Activated CD4-positive, alpha-beta T cell treated with anti-CD3 and anti-CD28 coated beads, Interleukin-2, amount 50 U/mL, for 1 hour (primary cell): Measurements from ENCODE around the gene RNF213.
A peak's percentile ranks its signal among the peaks of the same experiment; 100 is the strongest.

Source experiments
- DNase-seq: peaks from one replicate; pipeline ENCODE4 v3.0.0-alpha.2; 2020

RNF213 gene

DNA sequence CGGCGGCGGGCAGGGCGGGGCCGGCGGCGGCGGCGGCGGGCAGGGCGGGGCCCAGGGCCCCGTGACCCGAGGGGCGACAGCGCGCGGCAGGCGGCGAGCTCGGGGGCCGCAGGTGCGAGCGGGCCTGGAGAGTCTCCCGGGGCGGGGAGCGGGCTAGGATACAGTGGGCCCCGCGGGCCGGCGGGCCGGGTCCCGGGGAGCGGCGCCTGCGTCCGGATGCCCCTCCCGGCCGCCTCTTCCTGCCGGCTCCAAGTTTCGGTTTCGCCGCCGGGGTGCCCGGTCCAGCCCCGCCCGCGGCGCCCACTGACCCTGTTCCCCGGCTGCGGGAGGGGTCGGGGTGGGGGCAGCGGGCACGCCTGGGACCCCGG is at the start of gene RNF213:
TSS of gene RNF213 (plus strand) at position 62 of the 368 bp plus-strand sequence. CDS start 2,830 bp downstream, outside the sequence.
- peak; percentile 46 for DNase-seq

DNA sequence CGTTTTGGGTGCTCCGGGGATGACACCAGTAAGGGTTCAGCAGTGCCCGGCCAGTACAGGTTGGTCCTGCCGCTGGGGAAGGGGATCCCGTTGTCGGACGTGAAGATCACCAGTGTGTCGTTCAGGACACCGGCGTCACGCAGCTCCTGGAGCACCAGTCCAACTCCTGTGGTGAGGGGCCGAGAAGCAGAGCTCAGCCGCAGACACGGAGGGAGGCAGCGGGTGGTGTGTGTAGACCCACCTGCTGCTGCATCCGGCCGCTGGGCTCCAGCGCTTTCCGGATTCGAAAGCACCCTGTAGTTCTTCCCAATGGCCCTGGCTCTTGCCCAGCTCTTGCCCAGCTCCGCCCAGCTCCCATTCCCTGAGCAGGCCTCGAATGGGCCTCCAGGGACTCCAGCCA is 48.5 kb upstream of the RNF213 start:
- DNase-seq: no peak

DNA sequence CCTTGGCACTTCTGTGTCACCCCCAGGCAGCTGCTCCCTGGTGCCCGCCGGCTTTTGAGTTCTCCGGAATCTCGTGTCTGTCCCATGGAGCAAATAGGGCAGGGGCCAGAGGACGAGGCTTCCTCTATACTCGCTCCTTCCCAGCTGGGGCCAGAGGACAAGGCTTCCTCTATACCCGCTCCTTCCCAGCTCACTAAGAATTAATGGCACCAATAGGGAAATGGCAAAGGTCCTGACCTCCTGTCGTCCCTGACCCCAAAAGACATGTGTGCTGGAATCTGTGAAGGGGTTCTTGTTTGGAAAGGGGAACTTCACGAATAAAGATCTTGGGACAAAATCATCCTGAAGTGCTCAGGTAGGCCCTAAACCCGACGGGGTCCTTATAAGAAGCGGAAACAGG is 48.1 kb upstream of the RNF213 start:
- DNase-seq: no peak

DNA sequence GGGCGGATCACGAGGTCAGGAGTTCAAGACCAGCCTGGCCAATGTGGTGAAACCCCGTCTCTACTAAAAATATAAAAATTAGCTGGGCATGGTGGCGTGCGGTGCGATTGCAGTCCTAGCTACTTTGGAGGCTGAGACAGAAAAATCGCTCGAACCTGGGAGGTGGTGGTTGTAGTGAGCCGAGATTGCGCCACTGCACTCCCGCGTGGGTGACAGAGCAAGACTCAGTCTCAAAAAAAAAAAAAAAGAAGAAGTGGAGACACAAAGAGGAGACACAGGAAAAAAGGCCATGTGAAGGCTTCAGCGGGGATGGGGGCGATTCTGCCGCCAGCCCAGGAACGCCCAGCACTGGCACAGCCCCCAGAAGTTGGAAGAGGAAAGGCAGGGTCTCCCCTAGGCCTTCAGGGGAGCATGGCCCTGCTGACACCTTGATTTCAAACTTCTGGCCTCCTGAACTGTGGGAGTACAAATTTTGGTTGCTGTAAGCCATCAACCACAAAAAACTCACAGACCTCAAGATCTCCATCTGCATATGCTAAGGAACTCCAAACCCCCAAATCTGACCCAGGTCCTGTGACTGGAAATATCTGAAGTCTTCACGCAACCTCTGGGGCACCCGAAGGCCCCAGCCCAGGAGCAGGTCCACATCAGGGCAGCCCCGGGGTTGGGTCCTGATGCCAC is 47.5 kb upstream of the RNF213 start:
- DNase-seq: no peak

DNA sequence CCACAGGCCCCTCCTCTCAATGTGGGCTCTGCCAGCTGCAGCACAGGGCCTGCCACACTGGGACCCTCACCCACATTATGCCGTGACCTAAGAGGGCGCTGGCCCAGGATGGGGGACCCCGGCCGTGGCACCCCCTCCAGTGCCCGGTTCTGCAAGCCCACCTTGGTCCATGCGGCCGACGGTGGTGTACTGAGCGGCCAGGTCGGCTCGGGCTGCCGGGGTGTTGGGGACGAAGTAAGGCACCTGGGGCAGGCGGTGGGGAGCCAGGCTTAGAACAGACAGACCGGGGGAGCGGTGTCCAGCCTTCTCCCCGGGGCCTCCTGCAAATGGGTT is 47.0 kb upstream of the RNF213 start:
- DNase-seq: no peak

DNA sequence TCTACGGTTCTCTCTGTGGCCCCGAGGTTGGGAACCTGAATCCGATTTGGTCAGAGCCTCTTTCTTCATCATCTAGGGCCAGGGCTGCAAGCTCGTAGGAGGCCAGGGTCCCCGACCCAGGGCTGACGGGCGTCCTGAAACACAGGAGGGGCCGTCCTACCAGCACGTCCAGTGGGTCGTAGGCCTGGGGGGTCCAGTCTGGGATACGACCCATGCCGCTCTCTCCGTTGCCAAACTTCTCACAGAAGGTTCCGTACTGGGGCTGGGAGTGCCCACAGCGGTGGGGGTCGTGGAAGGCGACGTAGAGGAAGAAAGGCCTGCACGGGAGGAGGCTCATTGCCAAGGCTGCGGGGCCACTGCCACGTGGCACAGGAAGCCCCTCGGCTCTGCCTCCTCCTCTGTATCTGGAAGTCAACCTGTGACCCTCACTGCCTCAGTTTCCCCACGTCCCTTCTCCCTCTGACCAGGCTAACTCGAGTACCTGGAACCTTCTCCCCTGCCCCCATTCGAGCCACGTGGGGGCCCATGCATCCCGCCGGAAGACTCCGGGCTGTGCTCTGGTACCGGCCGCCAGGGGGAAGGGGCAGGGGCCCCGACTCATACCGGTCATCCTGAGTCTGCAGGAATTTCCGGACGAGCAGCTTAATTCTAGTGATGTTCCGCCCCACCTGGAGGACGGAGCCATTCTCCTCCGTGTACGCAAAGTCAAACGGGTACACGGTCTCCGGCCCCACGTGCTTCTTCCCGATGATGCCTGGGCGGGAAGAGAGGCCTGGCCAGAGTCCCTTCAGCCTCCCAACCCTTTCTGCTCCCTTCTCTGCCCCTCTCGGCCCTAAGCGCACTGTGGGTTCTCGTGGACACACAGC is 46.4 kb upstream of the RNF213 start:
- DNase-seq: no peak

DNA sequence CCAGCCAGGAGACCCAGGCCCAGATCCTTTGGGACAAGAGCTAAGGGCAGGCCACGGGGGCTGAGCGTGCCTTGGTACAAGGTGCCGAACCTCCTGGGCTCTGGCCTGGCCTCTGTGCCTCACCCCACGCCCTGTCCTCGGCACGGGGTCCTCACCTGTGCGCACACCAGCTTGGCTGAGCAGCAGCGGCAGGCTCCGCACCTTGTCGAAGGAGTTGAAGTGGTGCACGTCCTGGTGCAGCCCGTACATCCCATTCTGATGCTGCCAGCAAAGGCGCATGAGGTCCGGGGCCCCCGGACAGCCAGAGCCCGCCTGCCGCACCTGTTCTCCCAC is 45.8 kb upstream of the RNF213 start:
- no peak for DNase-seq

DNA sequence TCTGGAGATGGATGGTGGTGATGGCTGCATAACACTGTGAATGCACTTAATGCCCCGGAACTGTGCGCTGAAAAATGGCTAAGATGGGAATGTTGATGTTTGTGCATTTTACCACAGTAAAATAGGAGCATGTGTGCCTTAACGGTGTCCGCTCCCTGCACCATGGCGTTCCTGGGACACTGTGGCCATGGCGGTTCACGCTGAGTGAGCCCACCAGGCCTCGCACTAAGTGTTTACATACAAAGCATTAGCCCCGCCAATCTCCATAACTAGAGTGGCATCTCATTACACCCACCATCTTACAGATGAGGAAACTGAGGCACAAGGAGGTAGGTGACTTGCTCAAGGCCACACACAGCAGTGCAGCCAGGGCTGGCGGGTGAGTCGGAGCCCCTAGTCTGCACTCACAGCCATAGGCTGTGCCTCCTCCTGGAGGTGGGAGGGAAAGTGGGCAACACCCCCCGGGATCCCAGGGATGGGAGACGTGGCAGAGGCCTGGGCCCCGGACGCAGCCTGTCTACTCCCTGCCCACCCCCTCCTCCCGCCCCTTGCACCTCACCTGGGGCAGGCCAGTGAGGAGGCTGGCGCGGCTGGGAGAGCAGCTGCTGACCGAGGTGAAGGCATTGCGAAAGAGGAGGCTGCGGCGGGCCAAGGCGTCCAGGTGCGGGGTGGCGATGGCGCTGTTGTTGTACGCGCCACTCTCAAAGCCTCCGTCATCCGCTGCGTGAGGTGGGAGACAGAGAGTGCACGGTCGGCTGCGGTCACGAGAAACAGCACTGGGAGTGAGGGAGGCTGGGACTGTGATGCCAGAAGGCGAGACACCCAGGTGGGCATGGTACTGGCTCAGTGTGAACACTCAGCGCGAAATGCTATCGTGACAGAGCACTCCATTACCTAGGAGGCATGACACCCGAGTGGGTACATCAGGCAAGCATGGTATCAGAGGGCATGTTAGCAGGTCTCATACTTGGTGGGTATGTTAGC is 43.9 kb upstream of the RNF213 start:
- DNase-seq: no peak

DNA sequence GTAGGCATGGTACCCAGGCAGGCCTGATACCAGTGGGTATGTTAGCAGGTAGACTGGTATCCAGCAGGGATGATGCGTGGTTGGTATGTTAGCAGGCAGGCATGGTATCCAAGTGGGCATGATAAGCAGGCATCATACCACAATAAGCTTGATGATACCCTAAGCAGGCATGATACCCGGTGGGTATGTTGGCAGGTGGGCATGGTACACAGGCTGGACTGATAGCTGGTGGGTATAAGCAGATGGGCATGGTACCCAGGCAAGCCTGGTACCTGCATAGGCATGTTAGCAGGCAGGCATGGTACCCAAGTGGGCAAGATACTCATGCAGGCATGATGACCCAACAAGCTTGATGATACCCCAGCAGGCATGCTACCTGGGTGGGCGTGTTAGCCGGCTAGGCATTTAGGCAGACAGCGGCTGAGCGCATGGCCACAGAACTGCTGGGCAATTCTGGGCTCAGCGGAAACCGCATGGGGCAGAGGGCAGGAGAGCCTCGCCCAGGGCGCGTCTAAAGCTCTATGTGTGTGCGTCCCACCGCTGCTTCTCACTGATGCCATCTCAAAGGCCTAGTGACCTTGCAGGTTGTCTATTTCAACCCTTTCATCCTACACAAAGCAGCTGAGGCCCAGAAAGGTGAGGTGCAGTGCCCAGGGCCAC is 42.8 kb upstream of the RNF213 start:
- DNase-seq: no peak

DNA sequence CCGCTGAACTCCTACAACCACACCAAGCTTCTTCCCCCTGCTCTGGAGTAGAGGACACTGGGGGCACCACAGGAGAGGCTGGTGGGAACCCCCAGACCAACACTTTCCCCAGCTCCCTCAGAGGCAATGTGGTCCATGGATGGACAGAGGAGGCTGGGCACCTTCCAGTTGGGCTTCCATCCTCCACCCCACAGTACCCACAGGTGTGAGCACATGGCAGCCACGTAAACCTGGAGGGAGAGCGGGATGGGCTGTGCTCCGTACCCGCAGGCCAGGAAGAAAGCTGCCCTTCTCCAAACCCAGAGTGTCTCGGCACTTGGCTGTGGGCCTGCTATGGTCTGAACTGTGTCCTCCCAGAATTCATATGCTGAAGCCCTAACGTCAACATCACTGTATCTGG is 42.3 kb upstream of the RNF213 start:
- DNase-seq: no peak

DNA sequence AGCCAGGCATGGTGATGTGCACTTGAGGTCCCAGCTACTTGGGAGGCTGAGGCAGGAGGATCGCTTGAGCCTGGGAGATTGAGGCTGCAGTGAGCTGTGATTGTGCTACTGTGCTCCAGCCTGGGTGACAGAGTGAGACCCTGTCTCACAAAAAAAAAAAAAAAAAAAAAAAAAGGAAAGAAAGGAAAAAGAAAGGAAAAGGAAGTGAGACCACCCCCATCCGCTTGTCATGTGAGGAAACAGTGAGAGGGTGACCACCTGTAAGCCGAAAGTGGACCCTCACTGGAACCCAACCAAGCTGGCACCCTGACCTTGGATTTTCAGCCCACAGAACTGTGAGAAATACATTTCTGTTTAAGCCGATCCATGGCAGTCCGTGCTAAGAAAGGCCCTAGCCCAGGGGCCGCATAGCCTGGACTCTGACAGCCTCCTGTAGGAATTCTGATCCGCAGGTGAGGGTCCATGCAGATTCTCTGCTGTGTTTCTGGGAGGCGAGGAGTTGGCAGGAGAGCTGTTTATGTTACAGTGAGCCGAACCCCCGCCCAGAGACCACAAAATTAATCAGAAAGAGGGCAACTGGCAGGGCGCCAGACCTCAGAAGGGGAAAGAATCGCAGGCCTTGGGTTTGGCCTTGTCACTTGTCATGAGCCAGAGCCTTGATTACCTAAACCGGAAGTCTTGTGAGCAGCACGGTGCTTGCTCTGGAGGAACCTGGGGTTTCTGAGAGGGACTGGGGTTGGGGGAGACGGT is 41.5 kb upstream of the RNF213 start:
- DNase-seq: peak; percentile 94

DNA sequence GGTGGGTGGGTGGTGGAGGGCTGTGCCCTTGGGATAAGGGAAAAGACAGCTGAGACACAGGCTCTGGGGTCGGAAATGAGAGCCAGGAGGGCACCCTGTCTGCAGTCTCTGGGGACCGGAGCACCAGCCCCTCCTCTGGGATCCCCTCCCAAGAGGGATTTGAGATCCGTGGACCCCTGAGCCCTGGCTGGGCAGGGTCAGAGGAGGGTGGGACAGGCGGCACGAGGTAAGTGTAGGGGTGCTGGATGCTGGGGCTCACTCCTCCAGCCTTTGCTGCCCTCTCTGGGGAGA is 40.9 kb upstream of the RNF213 start:
- DNase-seq: no peak

DNA sequence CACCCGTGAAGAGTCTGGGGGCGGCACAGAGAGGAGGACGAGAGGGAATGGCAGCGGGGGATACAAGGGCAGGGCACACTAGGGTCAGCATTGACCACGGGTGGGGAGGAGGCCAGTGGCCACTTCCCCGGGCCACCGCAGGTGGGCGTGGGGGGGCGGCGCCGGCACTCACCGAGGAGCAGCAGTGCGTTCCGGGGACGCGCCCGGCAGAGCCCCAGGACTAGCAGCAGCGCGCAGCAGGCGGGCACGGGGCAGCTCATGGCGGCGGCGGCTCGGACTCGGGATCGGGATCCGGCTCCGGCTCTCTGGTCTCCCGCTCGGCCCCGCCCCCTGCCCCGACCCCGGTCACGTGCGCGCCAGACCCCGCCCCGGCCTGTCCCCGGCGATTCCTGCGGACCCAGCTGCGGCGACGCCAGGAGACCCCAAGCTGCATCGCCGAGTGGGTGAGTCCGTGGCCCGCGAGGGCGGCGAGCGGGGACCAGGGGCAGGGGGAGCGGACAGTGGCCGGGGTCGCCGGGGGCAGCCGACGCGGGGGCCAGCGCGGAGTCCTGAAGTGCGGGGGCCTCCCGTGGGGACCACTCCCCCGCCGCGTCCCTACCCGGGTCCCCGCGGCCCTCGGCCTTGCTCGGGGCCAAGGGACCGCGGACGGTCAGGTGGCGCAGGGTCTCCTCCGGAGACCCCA is 40.5 kb upstream of the RNF213 start, which contains the start of the genes SGSH and SLC26A11:
TSS of gene SGSH (minus strand) at position 280 of the 682 bp plus-strand sequence. CDS start at position 260, 20 bp downstream.
TSS of gene SLC26A11 (plus strand) at position 374 of the 682 bp plus-strand sequence. CDS start 1,134 bp downstream, outside the sequence.
- peak; percentile 57 for DNase-seq

DNA sequence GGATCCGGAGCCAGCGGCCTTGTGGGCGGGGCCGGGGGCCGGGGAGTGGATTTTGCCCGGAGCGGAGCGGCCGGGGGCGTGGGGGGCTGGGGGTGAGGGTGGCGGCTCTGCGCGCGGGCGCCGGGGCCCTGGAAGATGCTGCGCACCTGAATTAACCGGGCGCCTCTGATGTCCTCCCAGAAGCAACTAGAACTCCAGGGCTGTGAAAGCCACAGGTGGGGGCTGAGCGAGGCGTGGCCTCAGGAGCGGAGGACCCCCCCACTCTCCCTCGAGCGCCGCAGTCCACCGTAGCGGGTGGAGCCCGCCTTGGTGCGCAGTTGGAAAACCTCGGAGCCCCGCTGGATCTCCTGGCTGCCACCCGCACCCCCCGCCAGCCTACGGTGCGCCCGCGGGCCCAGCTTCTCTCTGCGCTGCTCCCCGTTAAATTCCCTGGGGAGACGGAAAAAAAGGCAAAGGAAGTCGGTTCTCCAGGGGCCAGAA is 39.9 kb upstream of the RNF213 start:
- peak; percentile 5 for DNase-seq

DNA sequence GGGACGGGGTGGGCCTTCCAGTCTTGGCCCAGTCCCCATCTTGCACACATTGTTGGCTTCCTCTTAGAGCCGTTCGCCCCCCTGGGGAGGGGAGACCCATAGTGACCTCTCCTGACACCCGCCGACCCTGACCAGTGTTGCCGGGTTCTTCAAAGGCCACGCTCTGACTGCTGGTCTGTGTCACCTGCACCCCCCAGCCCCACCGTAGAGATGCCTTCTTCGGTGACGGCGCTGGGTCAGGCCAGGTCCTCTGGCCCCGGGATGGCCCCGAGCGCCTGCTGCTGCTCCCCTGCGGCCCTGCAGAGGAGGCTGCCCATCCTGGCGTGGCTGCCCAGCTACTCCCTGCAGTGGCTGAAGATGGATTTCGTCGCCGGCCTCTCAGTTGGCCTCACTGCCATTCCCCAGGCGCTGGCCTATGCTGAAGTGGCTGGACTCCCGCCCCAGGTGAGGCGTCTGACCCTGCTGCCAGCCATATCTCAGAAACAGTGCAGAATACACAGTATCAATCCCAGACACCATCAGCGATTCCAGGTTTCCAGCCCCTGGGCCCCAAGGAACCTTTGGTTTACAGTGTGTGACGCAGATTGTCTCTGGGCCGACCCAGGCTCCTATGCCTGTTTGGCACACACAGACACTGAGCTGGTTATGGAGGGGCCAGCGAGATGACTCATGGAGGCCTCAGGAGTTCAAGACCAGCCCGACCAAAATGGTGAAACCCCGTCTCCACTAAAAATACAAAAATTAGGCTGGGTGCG is 39.1 kb upstream of the RNF213 start:
- no peak for DNase-seq

DNA sequence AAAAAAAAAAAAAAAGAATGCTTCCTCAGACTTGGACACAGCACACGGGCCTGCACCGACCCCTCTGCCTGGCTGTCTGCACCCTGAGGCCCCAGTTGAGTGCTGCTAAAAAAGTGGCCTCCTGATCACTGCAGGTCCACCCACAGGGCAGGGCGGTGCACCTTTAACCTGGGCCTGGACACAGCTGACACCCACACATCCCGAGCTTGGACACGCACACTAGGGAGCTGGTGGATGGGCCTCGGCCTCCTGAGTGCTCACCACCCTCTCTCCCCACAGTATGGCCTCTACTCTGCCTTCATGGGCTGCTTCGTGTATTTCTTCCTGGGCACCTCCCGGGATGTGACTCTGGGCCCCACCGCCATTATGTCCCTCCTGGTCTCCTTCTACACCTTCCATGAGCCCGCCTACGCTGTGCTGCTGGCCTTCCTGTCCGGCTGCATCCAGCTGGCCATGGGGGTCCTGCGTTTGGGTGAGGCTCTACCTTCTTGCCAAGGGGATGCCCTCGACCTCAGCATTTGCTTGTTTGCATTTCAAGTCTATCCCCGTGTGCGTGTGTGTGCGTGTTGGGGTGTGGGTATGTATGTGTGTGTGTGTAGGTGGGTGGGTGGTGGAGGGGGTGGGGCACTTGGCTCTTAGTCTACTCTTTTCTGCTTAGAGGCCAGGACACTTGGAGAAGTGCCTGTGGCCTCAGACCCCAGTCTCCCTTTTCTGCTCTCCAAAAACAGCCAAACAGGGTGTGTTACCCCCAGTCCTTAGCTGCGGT is 38.1 kb upstream of the RNF213 start:
- DNase-seq: no peak

DNA sequence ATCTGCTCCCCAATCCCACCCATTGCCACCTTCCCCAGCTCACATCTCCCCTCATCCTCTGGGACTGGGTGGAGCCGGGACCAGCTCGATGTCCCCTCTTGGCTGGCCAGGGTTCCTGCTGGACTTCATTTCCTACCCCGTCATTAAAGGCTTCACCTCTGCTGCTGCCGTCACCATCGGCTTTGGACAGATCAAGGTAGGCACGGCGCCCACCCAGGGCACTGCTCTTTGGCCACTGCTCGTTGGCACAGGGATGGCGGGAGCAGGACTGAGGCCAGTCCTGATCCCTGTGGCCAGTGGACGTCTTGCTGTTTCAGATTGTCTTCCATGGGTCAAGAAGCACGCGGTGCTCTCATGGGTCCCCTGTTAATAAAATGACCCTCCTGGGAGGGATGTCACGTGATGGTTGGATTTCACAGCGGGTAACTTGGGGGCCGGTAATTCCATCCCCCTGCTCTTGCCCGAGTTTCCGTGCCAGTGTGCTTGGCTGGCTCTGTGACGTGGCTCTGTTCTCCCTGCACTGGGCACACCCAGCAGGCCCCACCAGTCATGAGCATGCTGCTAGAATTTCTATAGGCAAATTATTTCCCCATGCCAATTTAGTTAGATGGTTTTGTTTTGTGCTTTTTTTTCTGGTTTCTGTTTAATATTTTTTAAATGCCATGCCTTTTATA is 37.4 kb upstream of the RNF213 start:
- no peak for DNase-seq

DNA sequence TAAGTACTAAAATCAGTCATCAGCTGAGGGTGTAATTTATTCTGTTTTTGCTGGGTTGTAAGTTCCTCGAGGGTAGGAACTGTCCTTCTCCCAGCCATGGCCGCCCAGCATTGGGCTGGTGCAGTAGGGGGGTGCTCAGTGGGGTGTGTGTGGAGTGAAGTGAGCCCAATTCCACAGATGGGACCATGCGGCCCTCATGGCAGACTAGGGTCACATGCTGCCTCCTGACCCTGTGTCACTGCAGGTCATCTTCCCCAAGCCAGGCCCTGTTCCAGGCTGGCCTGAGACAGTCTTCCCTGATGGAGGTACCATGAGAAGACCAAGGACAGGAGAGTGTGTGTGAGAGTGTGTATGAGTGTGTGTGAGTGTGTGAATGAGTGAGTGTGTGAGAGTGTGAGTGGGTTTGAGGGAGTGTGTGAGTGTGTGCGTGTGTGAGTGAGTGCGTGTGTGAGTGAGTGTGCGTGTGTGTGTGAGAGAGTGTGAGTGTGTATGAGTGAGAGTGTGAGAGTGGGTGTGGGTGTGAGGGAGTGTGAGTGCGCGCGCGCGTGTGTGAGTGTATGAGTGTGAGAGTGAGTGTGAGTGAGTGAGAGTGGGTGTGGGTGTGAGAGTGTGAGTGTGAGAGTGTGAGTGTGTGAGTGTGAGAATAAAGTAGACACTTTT is 36.7 kb upstream of the RNF213 start:
- DNase-seq: no peak

DNA sequence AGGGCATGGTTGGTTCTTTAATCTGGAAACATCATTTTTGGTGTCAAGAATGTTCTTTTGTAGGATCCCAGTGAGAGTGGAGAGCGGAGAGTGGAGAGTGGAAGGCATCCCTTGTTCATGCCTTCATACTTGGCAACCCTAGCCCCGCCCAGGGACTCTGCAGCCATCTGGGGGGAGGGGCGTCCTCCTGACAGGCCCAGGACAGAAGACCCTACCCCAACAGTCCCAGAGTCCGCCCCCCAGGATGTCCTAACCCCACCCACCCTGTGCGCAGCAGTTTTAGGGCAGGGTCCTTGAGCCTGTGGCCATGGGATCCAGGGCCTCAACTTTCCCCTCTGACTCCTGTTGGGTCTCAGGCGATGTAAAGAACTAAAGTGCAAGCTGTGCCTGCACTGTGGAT is 36.0 kb upstream of the RNF213 start:
- no peak for DNase-seq
